Measurements from ENCODE around the gene RUFY1.
A peak's percentile ranks its signal among the peaks of the same experiment; 100 is the strongest.

The RUFY1 gene

GRCh38 chr5:179610109-179610902 lies 60.0 kb downstream of the RUFY1 start:
- H3K79me2 ChIP-seq (ENCODE audit: insufficient read depth, low read length) = peaks cover 34% of the 10 kb centered on the region
- H3K27me3 ChIP-seq (ENCODE audit: insufficient read depth, low read length, poor library complexity) = no peaks in the 10 kb centered on the region
- H4K20me1 ChIP-seq (ENCODE audit: insufficient read depth, low read length) = peaks cover 67% of the 10 kb centered on the region
- H3K9me3 ChIP-seq (ENCODE audit: insufficient read depth, low read length, severe bottlenecking) = no peaks in the 10 kb centered on the region
- DNase-seq (peak; percentile 21), ATAC-seq (ENCODE audit: insufficient read depth, low read depth) (no peak; the same call in 1 of the 3 replicates)
- TF ChIP-seq EZH2 (IDR thresholded peaks at IDR 0.05; ENCODE audit: borderline replicate concordance, low read depth, low read length, severe bottlenecking) = no peak
- TF ChIP-seq CTCF (IDR thresholded peaks at IDR 0.05; ENCODE audit: borderline replicate concordance, extremely low read depth, low read length, poor library complexity, severe bottlenecking) = no peak
- H3K27ac ChIP-seq (ENCODE audit: low read length) = no peak overlapping the region
- peaks cover 91% of the 10 kb centered on the region for H3K36me3 ChIP-seq (ENCODE audit: insufficient read depth, low read length)
- no peak overlapping the region for H3K9ac ChIP-seq (ENCODE audit: low read depth, low read length)
- H3K4me2 ChIP-seq (ENCODE audit: insufficient read depth, low read length) = no peak overlapping the region
- peaks cover 10% of the 10 kb centered on the region for H3K4me1 ChIP-seq (ENCODE audit: insufficient read depth, low read length)
- H2AFZ ChIP-seq (ENCODE audit: low read depth, low read length) = no peak overlapping the region
- H3K4me3 ChIP-seq (ENCODE audit: low read depth in 1 of 2, low read length in 2 of 2) = no peak overlapping the region

GRCh38 chr5:179610903-179611265 lies 60.5 kb downstream of the RUFY1 start:
- TF ChIP-seq CTCF (IDR thresholded peaks at IDR 0.05; ENCODE audit: borderline replicate concordance, extremely low read depth, low read length, poor library complexity, severe bottlenecking) (no peak), EZH2 (IDR thresholded peaks at IDR 0.05; ENCODE audit: borderline replicate concordance, low read depth, low read length, severe bottlenecking) (no peak)
- H3K4me1 ChIP-seq (ENCODE audit: insufficient read depth, low read length) = peaks cover 12% of the 10 kb centered on the region
- ATAC-seq (ENCODE audit: insufficient read depth, low read depth) (peak; percentile 3; the same call in 1 of the 3 replicates), DNase-seq (no peak)
- H3K27ac ChIP-seq (ENCODE audit: low read length) = no peak overlapping the region
- peaks cover 91% of the 10 kb centered on the region for H3K36me3 ChIP-seq (ENCODE audit: insufficient read depth, low read length)
- no peaks in the 10 kb centered on the region for H3K9me3 ChIP-seq (ENCODE audit: insufficient read depth, low read length, severe bottlenecking)
- no peaks in the 10 kb centered on the region for H3K27me3 ChIP-seq (ENCODE audit: insufficient read depth, low read length, poor library complexity)
- H4K20me1 ChIP-seq (ENCODE audit: insufficient read depth, low read length) = peaks cover 72% of the 10 kb centered on the region
- H2AFZ ChIP-seq (ENCODE audit: low read depth, low read length) = no peak overlapping the region
- peaks cover 39% of the 10 kb centered on the region for H3K79me2 ChIP-seq (ENCODE audit: insufficient read depth, low read length)
- H3K4me2 ChIP-seq (ENCODE audit: insufficient read depth, low read length) = no peak overlapping the region
- no peak overlapping the region for H3K4me3 ChIP-seq (ENCODE audit: low read depth in 1 of 2, low read length in 2 of 2)
- H3K9ac ChIP-seq (ENCODE audit: low read depth, low read length) = no peak overlapping the region

GRCh38 chr5:179612577-179613459 lies 62.5 kb downstream of the RUFY1 start:
- H4K20me1 ChIP-seq (ENCODE audit: insufficient read depth, low read length) = peaks cover 82% of the 10 kb centered on the region
- no peak overlapping the region for H3K9ac ChIP-seq (ENCODE audit: low read depth, low read length)
- H3K4me2 ChIP-seq (ENCODE audit: insufficient read depth, low read length) = no peak overlapping the region
- H3K9me3 ChIP-seq (ENCODE audit: insufficient read depth, low read length, severe bottlenecking) = no peaks in the 10 kb centered on the region
- TF ChIP-seq CTCF (IDR thresholded peaks at IDR 0.05; ENCODE audit: borderline replicate concordance, extremely low read depth, low read length, poor library complexity, severe bottlenecking) = no peak
- DNase-seq (peak; percentile 30), ATAC-seq (ENCODE audit: insufficient read depth, low read depth) (no peak)
- H3K36me3 ChIP-seq (ENCODE audit: insufficient read depth, low read length) = peaks cover 91% of the 10 kb centered on the region
- no peak overlapping the region for H2AFZ ChIP-seq (ENCODE audit: low read depth, low read length)
- no peaks in the 10 kb centered on the region for H3K27me3 ChIP-seq (ENCODE audit: insufficient read depth, low read length, poor library complexity)
- H3K27ac ChIP-seq (ENCODE audit: low read length) = no peak overlapping the region
- H3K4me1 ChIP-seq (ENCODE audit: insufficient read depth, low read length) = peaks cover 18% of the 10 kb centered on the region
- no peak overlapping the region for H3K4me3 ChIP-seq (ENCODE audit: low read depth in 1 of 2, low read length in 2 of 2)
- H3K79me2 ChIP-seq (ENCODE audit: insufficient read depth, low read length) = peaks cover 59% of the 10 kb centered on the region

Data from DND-41 (cell line).